Activated naive CD4-positive, alpha-beta T cell treated with anti-CD3 and anti-CD28 coated beads for 36 hours (primary cell): ENCODE results near the gene PTGES. TPM values are rescaled to one million over a fixed set of nuclear protein-coding genes. Genes with fewer than 3 reads are reported as not detected.
"Not testable (repeated sequence)": the region's sequence is repeated elsewhere in the genome, so short reads cannot be mapped to it uniquely, and the experiment has no call there.

Experiments
- CTCF ChIA-PET: fragments of 350-600 bp; sonication (Branson Sonifier 250); formaldehyde crosslinking; loops from one replicate; lab custom pipeline; 2021; ENCODE audit warnings: antibody characterized with exemption; lab: Charles Lee
- DNase-seq: peaks from one replicate; pipeline ENCODE4 v3.0.0-alpha.2; 2020
- H3K27ac Mint-ChIP-seq: one replicate; pipeline ENCODE4 v1.8.0; 2021; ENCODE audit warnings: mild to moderate bottlenecking, mixed read lengths
- H3K27me3 Mint-ChIP-seq: one replicate; pipeline ENCODE4 v1.8.0; 2021; ENCODE audit warnings: low read depth, mixed read lengths
- H3K36me3 Mint-ChIP-seq: one replicate; pipeline ENCODE4 v1.8.0; 2021; ENCODE audit warnings: low read depth, mixed read lengths
- H3K4me1 Mint-ChIP-seq: one replicate; pipeline ENCODE4 v1.8.0; 2021; ENCODE audit warnings: low read depth, mixed read lengths
- H3K4me3 Mint-ChIP-seq: one replicate; pipeline ENCODE4 v1.8.0; 2021; ENCODE audit warnings: mild to moderate bottlenecking, moderate library complexity, mixed read lengths
- H3K9me3 Mint-ChIP-seq: one replicate; pipeline ENCODE4 v1.8.0; 2021; ENCODE audit warnings: mixed read lengths
- intact Hi-C: fragments of 100-400 bp; cut with micrococcal nuclease; formaldehyde crosslinking; loops from one replicate; pipeline ENCODE4 v1.15.1; 2023
- total RNA-seq, 2 experiments: library from RNA; stranded (reverse); gene quantifications; one replicate each; pipeline ENCODE4 v1.2.3, GENCODE V29; 2021

The PTGES gene
- total RNA-seq, 2 experiments from 2014 or later: 0.31 to 0.44 TPM

- Mint-ChIP-seq H3K36me3 (no peaks in the 10 kb centered on the region), H3K27ac (no peak overlapping the region)
- CTCF ChIA-PET: interaction anchor here (1.0 kb wide), 2 partner anchors 31 to 43 kb away, joined by 3 read pairs; no protein-coding TSS in a partner anchor
Observed at GRCh38 chr9:129768486-129768885, 15.6 kb upstream of the PTGES start.

GRCh38 chr9:129765764-129766317, 13.0 kb upstream of the PTGES start:
- CTCF ChIA-PET: interaction anchor here (0.6 to 1.1 kb wide), 4 partner anchors 22 to 69 kb away, joined by 3 to 4 read pairs (median 3); partner anchors contain the start of genes C9orf78 and USP20
- Mint-ChIP-seq H3K36me3 (no peaks in the 10 kb centered on the region), H3K9me3 (no peaks in the 10 kb centered on the region), H3K4me3 (no peak overlapping the region), H3K27ac (no peak overlapping the region), H3K4me1 (no peaks in the 10 kb centered on the region), H3K27me3 (no peaks in the 10 kb centered on the region)
- intact Hi-C loops: no loop called here
- no peak for DNase-seq

More at GRCh38 chr9:129768486-129768885, 15.6 kb upstream of the PTGES start:
- H3K4me1 Mint-ChIP-seq: no peaks in the 10 kb centered on the region
- no peaks in the 10 kb centered on the region for H3K9me3 Mint-ChIP-seq
- no peak for DNase-seq
- H3K27me3 Mint-ChIP-seq: no peaks in the 10 kb centered on the region
- no peak overlapping the region for H3K4me3 Mint-ChIP-seq
- intact Hi-C loops: no loop called here

GRCh38 chr9:129762985-129763926, 10.4 kb upstream of the PTGES start:
- no peak for DNase-seq
- H3K27ac Mint-ChIP-seq: no peak overlapping the region
- H3K36me3 Mint-ChIP-seq: no peaks in the 10 kb centered on the region
- CTCF ChIA-PET: interaction anchor here (0.7 to 1.3 kb wide), 2 partner anchors 25 to 37 kb away, joined by 4 to 6 read pairs; no protein-coding TSS in a partner anchor
- no peak overlapping the region for H3K4me3 Mint-ChIP-seq
- no peaks in the 10 kb centered on the region for H3K9me3 Mint-ChIP-seq
- no peaks in the 10 kb centered on the region for H3K27me3 Mint-ChIP-seq
- intact Hi-C loops: no loop called here
- H3K4me1 Mint-ChIP-seq: peaks cover under 1% of the 10 kb centered on the region

- intact Hi-C loops, H3K4me1 Mint-ChIP-seq, H3K27me3 Mint-ChIP-seq, H3K4me3 Mint-ChIP-seq, H3K36me3 Mint-ChIP-seq, H3K9me3 Mint-ChIP-seq, DNase-seq, H3K27ac Mint-ChIP-seq: not testable (repeated sequence)
- CTCF ChIA-PET: interaction anchor here (0.6 to 1.1 kb wide), 3 partner anchors 15 to 578 kb away, joined by 3 read pairs; no protein-coding TSS in a partner anchor
Observed at GRCh38 chr9:129762370-129762984, 9.6 kb upstream of the PTGES start.

GRCh38 chr9:129761901-129762369, 9.1 kb upstream of the PTGES start:
- intact Hi-C loops: no loop called here
- no peak for DNase-seq
- H3K9me3 Mint-ChIP-seq: no peaks in the 10 kb centered on the region

GRCh38 chr9:129761293-129761900, 8.6 kb upstream of the PTGES start:
- intact Hi-C loops: no loop called here
- Mint-ChIP-seq H3K36me3 (no peaks in the 10 kb centered on the region), H3K4me1 (peaks cover 13% of the 10 kb centered on the region), H3K4me3 (no peak overlapping the region), H3K27me3 (no peaks in the 10 kb centered on the region), H3K27ac (no peak overlapping the region), H3K9me3 (no peaks in the 10 kb centered on the region)
- DNase-seq: no peak
- CTCF ChIA-PET: interaction anchor here (0.6 to 1.1 kb wide), 3 partner anchors 16 to 579 kb away, joined by 3 read pairs; no protein-coding TSS in a partner anchor

More at GRCh38 chr9:129761901-129762369, 9.1 kb upstream of the PTGES start:
- H3K36me3 Mint-ChIP-seq: no peaks in the 10 kb centered on the region
- H3K27ac Mint-ChIP-seq: no peak overlapping the region
- H3K27me3 Mint-ChIP-seq: no peaks in the 10 kb centered on the region
- peaks cover 12% of the 10 kb centered on the region for H3K4me1 Mint-ChIP-seq
- no peak overlapping the region for H3K4me3 Mint-ChIP-seq
- CTCF ChIA-PET: interaction anchor here (0.6 to 1.1 kb wide), 3 partner anchors 15 to 578 kb away, joined by 3 read pairs; no protein-coding TSS in a partner anchor

GRCh38 chr9:129760784-129761183, 7.9 kb upstream of the PTGES start:
- H3K4me3 Mint-ChIP-seq, DNase-seq, H3K27ac Mint-ChIP-seq, H3K27me3 Mint-ChIP-seq, intact Hi-C loops, H3K9me3 Mint-ChIP-seq, H3K36me3 Mint-ChIP-seq: not testable (repeated sequence)
- CTCF ChIA-PET: interaction anchor here (1.2 kb wide), 1 partner anchor 22 kb away, joined by 4 read pairs; no protein-coding TSS in a partner anchor
- peaks cover 14% of the 10 kb centered on the region for H3K4me1 Mint-ChIP-seq

GRCh38 chr9:129759804-129760502, 7.1 kb upstream of the PTGES start:
- no peaks in the 10 kb centered on the region for H3K36me3 Mint-ChIP-seq
- CTCF ChIA-PET: interaction anchor here (0.8 to 1.4 kb wide), 5 partner anchors 18 to 34 kb away, joined by 3 to 4 read pairs (median 4); no protein-coding TSS in a partner anchor
- H3K4me3 Mint-ChIP-seq: no peak overlapping the region
- no peaks in the 10 kb centered on the region for H3K9me3 Mint-ChIP-seq
- peaks cover 14% of the 10 kb centered on the region for H3K4me1 Mint-ChIP-seq
- H3K27ac Mint-ChIP-seq: no peak overlapping the region
- intact Hi-C loops: no loop called here
- H3K27me3 Mint-ChIP-seq: no peaks in the 10 kb centered on the region
- DNase-seq: no peak

- no peak overlapping the region for H3K27ac Mint-ChIP-seq
- H3K9me3 Mint-ChIP-seq: no peaks in the 10 kb centered on the region
- no peak for DNase-seq
- intact Hi-C loops: no loop called here
- H3K36me3 Mint-ChIP-seq: no peaks in the 10 kb centered on the region
- no peaks in the 10 kb centered on the region for H3K27me3 Mint-ChIP-seq
- CTCF ChIA-PET: interaction anchor here (1.0 to 1.4 kb wide), 4 partner anchors 18 to 33 kb away, joined by 3 to 4 read pairs (median 4); no protein-coding TSS in a partner anchor
- H3K4me1 Mint-ChIP-seq: peaks cover 14% of the 10 kb centered on the region
- no peak overlapping the region for H3K4me3 Mint-ChIP-seq
Observed at GRCh38 chr9:129759319-129759718, 6.5 kb upstream of the PTGES start.

GRCh38 chr9:129757045-129757444, 4.2 kb upstream of the PTGES start:
- CTCF ChIA-PET: interaction anchor here (1.9 kb wide), 1 partner anchor 27 kb away, joined by 9 read pairs; no protein-coding TSS in a partner anchor
- no peaks in the 10 kb centered on the region for H3K27me3 Mint-ChIP-seq
- no peak overlapping the region for H3K27ac Mint-ChIP-seq
- H3K4me3 Mint-ChIP-seq: no peak overlapping the region
- H3K9me3 Mint-ChIP-seq: no peaks in the 10 kb centered on the region
- H3K36me3 Mint-ChIP-seq: no peaks in the 10 kb centered on the region
- H3K4me1 Mint-ChIP-seq: peaks cover 22% of the 10 kb centered on the region
- intact Hi-C loops: no loop called here
- DNase-seq: no peak

GRCh38 chr9:129756191-129756590, 3.3 kb upstream of the PTGES start:
- H3K4me3 Mint-ChIP-seq: no peak overlapping the region
- no peak overlapping the region for H3K27ac Mint-ChIP-seq
- CTCF ChIA-PET: interaction anchor here (0.6 to 1.9 kb wide), 4 partner anchors 18 to 141 kb away, joined by 3 to 9 read pairs (median 5); no protein-coding TSS in a partner anchor
- peaks cover 22% of the 10 kb centered on the region for H3K4me1 Mint-ChIP-seq
- no peaks in the 10 kb centered on the region for H3K27me3 Mint-ChIP-seq
- no peaks in the 10 kb centered on the region for H3K36me3 Mint-ChIP-seq
- H3K9me3 Mint-ChIP-seq: no peaks in the 10 kb centered on the region
- intact Hi-C loops: no loop called here
- no peak for DNase-seq
